Activated B cell treated with CpG ODN at 0.5 μM for 24 hours (primary cell): ENCODE results near the gene GATAD2B. TPM values are rescaled to one million over a fixed set of nuclear protein-coding genes. Genes with fewer than 3 reads are reported as not detected.
A peak's percentile ranks its signal among the peaks of the same experiment; 100 is the strongest.

ENCODE experiments used
- ATAC-seq: fragments of 200-7000 bp; cut with Tn5 transposase; one replicate; pipeline ENCODE4 v1.10.0; 2021; ENCODE audit warnings: low read depth, mild to moderate bottlenecking, moderate library complexity
- CTCF ChIA-PET: fragments of 350-600 bp; sonication (Branson Sonifier 250); formaldehyde crosslinking; loops from one replicate; lab custom pipeline; 2021; ENCODE audit warnings: antibody characterized with exemption; lab: Charles Lee
- POLR2A ChIA-PET: fragments of 350-600 bp; sonication (Branson Sonifier 250); formaldehyde crosslinking; loops from one replicate; lab custom pipeline; 2021; ENCODE audit warnings: antibody characterized with exemption; lab: Charles Lee
- DNase-seq: peaks from one replicate; pipeline ENCODE4 v3.0.0; 2022
- H3K27ac Mint-ChIP-seq: one replicate; pipeline ENCODE4 v1.8.0; 2020; ENCODE audit warnings: mixed read lengths
- H3K27me3 Mint-ChIP-seq: one replicate; pipeline ENCODE4 v1.8.0; 2021; ENCODE audit warnings: mixed read lengths
- H3K36me3 Mint-ChIP-seq: one replicate; pipeline ENCODE4 v1.8.0; 2021; ENCODE audit warnings: low read depth, mixed read lengths
- H3K4me1 Mint-ChIP-seq: one replicate; pipeline ENCODE4 v1.8.0; 2021; ENCODE audit warnings: mixed read lengths
- H3K4me3 Mint-ChIP-seq: one replicate; pipeline ENCODE4 v1.8.0; 2020; ENCODE audit warnings: mild to moderate bottlenecking, mixed read lengths
- H3K9me3 Mint-ChIP-seq: one replicate; pipeline ENCODE4 v1.8.0; 2020; ENCODE audit warnings: mixed read lengths
- intact Hi-C: fragments of 100-400 bp; cut with micrococcal nuclease; formaldehyde crosslinking; loops from one replicate; pipeline ENCODE4 v1.15.1; 2024
- total RNA-seq: library from RNA; stranded (reverse); gene quantifications from 2 replicates; pipeline ENCODE4 v1.2.3, GENCODE V29; 2022
- TF ChIP-seq, protein P1 (sequence below): fragments of 200-600 bp; IDR thresholded peaks from one replicate; pipeline ENCODE4 v1.8.0; 2022; ENCODE audit warnings: antibody characterized with exemption, mild to moderate bottlenecking

GATAD2B gene
- total RNA-seq, 1 donor from 2014 or later, result 86.3 TPM

DNA sequence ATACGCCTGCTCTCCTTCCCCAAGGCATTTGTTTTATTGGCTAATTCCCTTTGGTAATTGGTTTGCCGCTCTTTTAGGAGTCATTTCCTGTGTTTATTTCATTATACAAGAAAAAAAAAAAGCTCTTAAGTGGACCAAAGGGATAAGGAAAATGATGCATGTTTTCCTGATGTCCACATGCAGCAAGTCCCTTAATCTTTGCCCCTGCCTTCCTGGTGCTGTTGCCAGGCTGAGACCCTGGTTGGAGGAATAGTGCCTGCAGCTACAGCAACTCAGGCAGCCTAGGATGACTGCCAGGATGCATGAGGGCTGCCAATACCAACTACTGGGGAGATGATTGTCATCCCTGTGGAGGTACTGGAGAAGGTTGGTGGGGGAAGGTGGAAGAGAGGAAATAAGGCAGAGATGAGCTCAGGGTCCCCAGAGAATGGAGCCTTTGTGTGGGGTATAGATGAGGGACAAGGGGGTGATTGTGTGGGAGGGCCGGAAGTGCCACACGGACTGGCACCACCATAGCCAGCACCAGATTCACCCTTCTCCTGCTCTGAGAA lies 6.1 kb upstream of the GATAD2B start:
- TF ChIP-seq, protein P1, sequence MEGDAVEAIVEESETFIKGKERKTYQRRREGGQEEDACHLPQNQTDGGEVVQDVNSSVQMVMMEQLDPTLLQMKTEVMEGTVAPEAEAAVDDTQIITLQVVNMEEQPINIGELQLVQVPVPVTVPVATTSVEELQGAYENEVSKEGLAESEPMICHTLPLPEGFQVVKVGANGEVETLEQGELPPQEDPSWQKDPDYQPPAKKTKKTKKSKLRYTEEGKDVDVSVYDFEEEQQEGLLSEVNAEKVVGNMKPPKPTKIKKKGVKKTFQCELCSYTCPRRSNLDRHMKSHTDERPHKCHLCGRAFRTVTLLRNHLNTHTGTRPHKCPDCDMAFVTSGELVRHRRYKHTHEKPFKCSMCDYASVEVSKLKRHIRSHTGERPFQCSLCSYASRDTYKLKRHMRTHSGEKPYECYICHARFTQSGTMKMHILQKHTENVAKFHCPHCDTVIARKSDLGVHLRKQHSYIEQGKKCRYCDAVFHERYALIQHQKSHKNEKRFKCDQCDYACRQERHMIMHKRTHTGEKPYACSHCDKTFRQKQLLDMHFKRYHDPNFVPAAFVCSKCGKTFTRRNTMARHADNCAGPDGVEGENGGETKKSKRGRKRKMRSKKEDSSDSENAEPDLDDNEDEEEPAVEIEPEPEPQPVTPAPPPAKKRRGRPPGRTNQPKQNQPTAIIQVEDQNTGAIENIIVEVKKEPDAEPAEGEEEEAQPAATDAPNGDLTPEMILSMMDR, result no peak
- no peak for DNase-seq
- POLR2A ChIA-PET, result interaction anchor here (0.5 to 3.7 kb wide), 8 partner anchors 11 to 251 kb away, joined by 3 to 25 read pairs (median 4); partner anchors contain the start of gene DENND4B
- Mint-ChIP-seq H3K27me3 (no peaks in the 10 kb centered on the region), H3K27ac (peak overlapping the region; percentile 24), H3K9me3 (no peaks in the 10 kb centered on the region), H3K4me3 (no peak overlapping the region), H3K4me1 (peaks cover 6% of the 10 kb centered on the region), H3K36me3 (peaks cover 44% of the 10 kb centered on the region)
- CTCF ChIA-PET, result no interaction called here
- intact Hi-C loops, result no loop called here
- no peak for ATAC-seq

DNA sequence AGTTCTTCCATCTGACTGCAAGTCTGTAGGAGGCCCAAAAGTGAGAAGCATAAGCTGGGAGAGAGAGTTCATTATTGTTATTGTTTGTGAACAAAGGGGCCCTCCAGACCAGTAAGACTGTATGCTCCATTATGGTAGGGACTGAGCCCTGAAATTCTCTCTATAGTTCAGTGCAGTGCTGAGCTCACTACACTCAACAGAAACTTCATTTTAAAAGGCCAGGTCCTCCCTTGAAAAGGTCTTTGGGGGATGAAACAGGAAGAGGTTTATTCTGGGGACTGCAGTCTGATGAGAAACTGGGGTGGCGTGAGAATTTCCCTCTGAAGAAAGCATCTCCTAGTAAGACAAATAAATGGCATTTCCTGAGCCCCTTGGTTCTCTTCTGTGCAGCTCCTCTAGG lies 5.5 kb upstream of the GATAD2B start:
- Mint-ChIP-seq H3K4me3 (no peak overlapping the region), H3K4me1 (peaks cover 11% of the 10 kb centered on the region), H3K36me3 (peaks cover 44% of the 10 kb centered on the region), H3K27me3 (no peaks in the 10 kb centered on the region), H3K27ac (peak overlapping the region; percentile 1), H3K9me3 (no peaks in the 10 kb centered on the region)
- CTCF ChIA-PET, result no interaction called here
- ATAC-seq, result no peak
- intact Hi-C loops, result no loop called here
- no peak for DNase-seq
- TF ChIP-seq, protein P1, result no peak
- POLR2A ChIA-PET, result interaction anchor here (0.9 to 3.7 kb wide), 5 partner anchors 12 to 58 kb away, joined by 3 to 25 read pairs (median 4); partner anchors contain the start of gene DENND4B

DNA sequence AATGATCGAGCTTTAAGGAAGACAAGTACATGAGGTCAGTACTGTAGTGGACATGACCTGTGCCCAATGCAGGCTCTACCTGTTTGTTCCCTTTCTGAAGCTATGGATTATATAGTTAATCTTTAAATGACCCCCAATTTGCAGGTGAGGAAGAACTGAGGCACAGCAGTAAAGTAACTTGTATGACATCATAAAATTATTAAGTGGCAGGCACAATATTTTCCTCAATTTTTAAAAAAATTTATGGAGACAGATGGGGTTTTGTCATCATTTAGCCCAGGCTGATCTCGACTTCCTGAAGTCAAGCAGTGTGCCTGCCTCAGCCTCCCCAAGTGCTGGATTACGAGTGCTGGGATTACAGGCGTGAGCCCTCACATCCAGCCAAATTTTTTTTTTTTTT lies 3.6 kb upstream of the GATAD2B start:
- DNase-seq, result no peak
- Mint-ChIP-seq H3K4me3 (no peak overlapping the region), H3K27ac (no peak overlapping the region), H3K36me3 (peaks cover 32% of the 10 kb centered on the region), H3K4me1 (peaks cover 19% of the 10 kb centered on the region), H3K9me3 (no peaks in the 10 kb centered on the region), H3K27me3 (no peaks in the 10 kb centered on the region)
- TF ChIP-seq, protein P1, result no peak
- ChIA-PET POLR2A (interaction anchor here (0.7 to 7.6 kb wide), 4 partner anchors 19 to 103 kb away, joined by 7 to 186 read pairs (median 8); partner anchors contain the start of genes CREB3L4, DENND4B and RPS27), CTCF (no interaction called here)
- ATAC-seq, result no peak
- intact Hi-C loops, result no loop called here

DNA sequence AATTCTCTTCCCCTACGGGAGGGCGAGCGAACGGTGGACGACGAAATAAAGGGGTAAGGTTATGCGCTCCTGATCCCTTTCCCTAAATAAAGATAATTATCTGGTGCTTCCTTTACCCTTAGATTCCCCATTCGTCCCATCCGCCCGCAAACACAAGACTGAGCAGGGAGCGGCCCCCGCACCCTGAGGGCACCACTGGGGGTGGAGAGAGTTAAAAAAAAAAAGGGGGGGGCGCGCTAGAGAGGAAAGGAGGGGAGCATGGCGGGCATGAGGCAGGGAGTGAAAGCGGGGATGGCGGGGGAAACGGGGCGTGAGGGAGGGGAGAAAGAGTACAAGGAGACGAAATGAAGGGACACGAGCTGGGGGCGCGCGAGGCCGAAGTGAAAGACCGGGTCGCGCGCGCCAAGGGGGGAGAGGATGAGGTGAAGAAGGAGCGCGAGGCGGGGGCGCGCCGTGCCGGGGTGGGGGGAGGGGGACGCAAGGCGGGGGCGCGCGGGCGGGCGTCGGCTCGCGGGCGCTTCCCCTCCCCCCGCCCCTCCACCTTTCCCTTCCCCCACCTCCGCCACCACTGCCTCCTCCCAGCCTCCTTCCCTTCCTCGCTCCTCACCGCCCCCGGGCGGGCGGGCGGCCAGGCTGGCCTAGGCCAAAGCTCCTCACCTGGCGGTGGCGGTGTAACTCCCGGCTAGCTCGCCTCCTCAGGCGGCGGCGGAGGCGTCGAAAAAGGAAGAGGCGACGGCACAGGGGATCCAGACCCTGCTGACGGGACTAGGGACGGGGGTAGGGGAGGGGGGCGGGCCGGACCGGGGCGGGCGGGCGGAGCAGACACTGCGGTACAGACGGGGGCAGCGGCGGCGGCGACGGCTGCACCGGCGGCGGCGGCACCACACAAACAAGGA lies 448 bp downstream of the GATAD2B start:
- ChIA-PET CTCF (interaction anchor here (0.7 to 2.1 kb wide), 9 partner anchors 23 to 126 kb away, joined by 3 to 11 read pairs (median 5); partner anchors contain the start of genes DENND4B and RAB13), POLR2A (interaction anchor here (0.5 to 7.6 kb wide), 33 partner anchors 10 to 1139 kb away, joined by 3 to 186 read pairs (median 6); partner anchors contain the start of genes CREB3L4, CRTC2, DENND4B and INTS3)
- Mint-ChIP-seq H3K27ac (peak overlapping the region; percentile 95), H3K27me3 (no peaks in the 10 kb centered on the region), H3K36me3 (peaks cover 22% of the 10 kb centered on the region), H3K4me1 (peaks cover 53% of the 10 kb centered on the region), H3K9me3 (no peaks in the 10 kb centered on the region), H3K4me3 (peak overlapping the region; percentile 95)
- TF ChIP-seq, protein P1, result no peak
- DNase-seq (no peak), ATAC-seq (peak; percentile 14)
- intact Hi-C loops, result loop anchor here (2.0 to 5.0 kb wide), 8 partner anchors 16 to 350 kb away; partner anchors contain the start of genes HAX1, ILF2 and JTB
